DOHH2 (cell line): ENCODE results near the gene ROBO2.

ENCODE experiments used
- H3F3A ChIP-seq: fragments of 200-600 bp; sonication (generic), shearing (Covaris generic); 2 replicates; pipeline ENCODE4 v1.6.0; 2016; ENCODE audit warnings: antibody characterized with exemption, mild to moderate bottlenecking; ENCODE audit not compliant: control insufficient read depth, insufficient read depth
- H3K27ac ChIP-seq: fragments of 200-600 bp; sonication (generic); 2 replicates; pipeline ENCODE4 v1.5.1; 2014; ENCODE audit warnings: low read depth, mild to moderate bottlenecking, low read length, moderate library complexity
- H3K27me3 ChIP-seq: fragments of 200-600 bp; sonication (generic); 2 replicates; pipeline ENCODE4 v1.6.1; 2014; ENCODE audit warnings: mild to moderate bottlenecking, low read length, mixed read lengths; ENCODE audit not compliant: control insufficient read depth
- H3K36me3 ChIP-seq: fragments of 200-600 bp; sonication (generic); 2 replicates; pipeline ENCODE4 v1.6.1; 2014; ENCODE audit warnings: mild to moderate bottlenecking, low read length, moderate library complexity, mixed read lengths; ENCODE audit not compliant: control insufficient read depth
- H3K4me1 ChIP-seq: fragments of 200-600 bp; sonication (generic); 2 replicates; pipeline ENCODE4 v1.6.1; 2014; ENCODE audit warnings: mild to moderate bottlenecking, low read length, mixed read lengths; ENCODE audit not compliant: control insufficient read depth
- H3K4me2 ChIP-seq: fragments of 200-600 bp; sonication (generic); 2 replicates; pipeline ENCODE4 v1.6.0; 2014; ENCODE audit warnings: mild to moderate bottlenecking, low read length, moderate library complexity
- H3K4me3 ChIP-seq: fragments of 200-600 bp; sonication (generic); 2 replicates; pipeline ENCODE4 v1.5.1; 2014; ENCODE audit warnings: mild to moderate bottlenecking, low read length, mixed read lengths
- H3K79me2 ChIP-seq: fragments of 200-600 bp; sonication (generic); 2 replicates; pipeline ENCODE4 v1.6.1; 2014; ENCODE audit warnings: mild to moderate bottlenecking, low read length, mixed read lengths; ENCODE audit not compliant: control insufficient read depth
- H3K9me2 ChIP-seq: fragments of 200-600 bp; sonication (generic); replicated peaks from 2 replicates; pipeline ENCODE4 v1.6.1; 2014; ENCODE audit warnings: mild to moderate bottlenecking, low read length, mixed read lengths; ENCODE audit not compliant: control insufficient read depth
- H3K9me3 ChIP-seq: fragments of 200-600 bp; sonication (generic); 2 replicates; pipeline ENCODE4 v1.6.1; 2014; ENCODE audit warnings: antibody characterized with exemption, low read length, mixed read lengths; ENCODE audit not compliant: control insufficient read depth, insufficient read depth
- H4K20me1 ChIP-seq: fragments of 200-600 bp; sonication (generic); 2 replicates; pipeline ENCODE4 v1.6.0; 2014; ENCODE audit warnings: low read depth, mild to moderate bottlenecking, antibody characterized with exemption, low read length, moderate library complexity; ENCODE audit not compliant: control insufficient read depth, insufficient read depth
- CTCF ChIP-seq: fragments of 200-600 bp; sonication (generic); IDR thresholded peaks from one replicate; pipeline ENCODE4 v1.5.1; 2014; ENCODE audit warnings: antibody characterized with exemption, mild to moderate bottlenecking, low read depth, low read length; ENCODE audit not compliant: poor library complexity, severe bottlenecking
- EZH2phosphoT487 ChIP-seq: fragments of 200-600 bp; sonication (generic); IDR thresholded peaks from 2 replicates; pipeline ENCODE4 v1.6.1; 2017; ENCODE audit warnings: borderline replicate concordance, mild to moderate bottlenecking, antibody characterized with exemption, low read length, moderate library complexity, mixed read lengths

ROBO2 gene

GRCh38 chr3:77699125-77699691 lies 659.3 kb downstream of the ROBO2 start:
- TF ChIP-seq EZH2phosphoT487 (no peak), CTCF (no peak)
- H3K27ac ChIP-seq, result no peak overlapping the region
- no peak overlapping the region for H3K4me2 ChIP-seq
- no peaks in the 10 kb centered on the region for H3K9me3 ChIP-seq
- H4K20me1 ChIP-seq, result no peaks in the 10 kb centered on the region
- H3K9me2 ChIP-seq, result no peaks in the 10 kb centered on the region
- no peaks in the 10 kb centered on the region for H3K79me2 ChIP-seq
- H3K4me3 ChIP-seq, result no peak overlapping the region
- no peaks in the 10 kb centered on the region for H3K36me3 ChIP-seq
- H3F3A ChIP-seq, result no peaks in the 10 kb centered on the region
- H3K4me1 ChIP-seq, result no peaks in the 10 kb centered on the region
- no peaks in the 10 kb centered on the region for H3K27me3 ChIP-seq
